GM18519 (cell line): ENCODE measurements around the gene PSD2.

Experiments used
- ATAC-seq: cut with Tn5 transposase; IDR thresholded peaks from one replicate; pipeline ENCODE4 v1.9.1; 2021; ENCODE audit warnings: mild to moderate bottlenecking, moderate library complexity; ENCODE audit not compliant: unreplicated experiment, low FRiP score

PSD2 gene

GRCh38 chr5:139795074-139796001 lies at the start of gene PSD2:
PSD2 (plus strand) TSS chr5:139795808; CDS start chr5:139809441, 13,633 bp downstream.
- no peak for ATAC-seq

GRCh38 chr5:139746691-139747582 lies 48.7 kb upstream of the PSD2 start:
- ATAC-seq, result no peak

- no peak for ATAC-seq
Observed at GRCh38 chr5:139747583-139748504, 47.8 kb upstream of the PSD2 start.

- no peak for ATAC-seq
Observed at GRCh38 chr5:139748505-139748826, 47.1 kb upstream of the PSD2 start.

- no peak for ATAC-seq
Observed at GRCh38 chr5:139749242-139749641, 46.4 kb upstream of the PSD2 start.

- ATAC-seq, result no peak
Observed at GRCh38 chr5:139751236-139751635, 44.4 kb upstream of the PSD2 start.

- ATAC-seq, result no peak
Observed at GRCh38 chr5:139752506-139753473, 42.8 kb upstream of the PSD2 start.

- ATAC-seq, result no peak
Observed at GRCh38 chr5:139755892-139756671, 39.5 kb upstream of the PSD2 start.

- ATAC-seq, result no peak
Observed at GRCh38 chr5:139756971-139757370, 38.6 kb upstream of the PSD2 start.

- ATAC-seq, result no peak
Observed at GRCh38 chr5:139757727-139758509, 37.7 kb upstream of the PSD2 start.

- no peak for ATAC-seq
Observed at GRCh38 chr5:139758510-139759075, 37.0 kb upstream of the PSD2 start.

- no peak for ATAC-seq
Observed at GRCh38 chr5:139759219-139759721, 36.3 kb upstream of the PSD2 start.

- ATAC-seq, result no peak
Observed at GRCh38 chr5:139760066-139761056, 35.2 kb upstream of the PSD2 start.

GRCh38 chr5:139761057-139761450 lies 34.6 kb upstream of the PSD2 start:
- no peak for ATAC-seq

GRCh38 chr5:139761501-139761900 lies 34.1 kb upstream of the PSD2 start:
- no peak for ATAC-seq

GRCh38 chr5:139762615-139763170 lies 32.9 kb upstream of the PSD2 start:
- no peak for ATAC-seq
